ENCODE results near the gene LYST. TPM values are rescaled to one million over a fixed set of nuclear protein-coding genes. Genes with fewer than 3 reads are reported as not detected.

Gene LYST
- total and polyA plus RNA-seq, 2 of the 4 experiments (the other 2 are of a cell fraction): 2.2 to 7.2 TPM

- Histone ChIP-seq H3K23ac (ENCODE audit: low read depth, low read length) (no peak overlapping the region), H3K14ac (replicated peaks; ENCODE audit: low read depth, low read length) (no peak overlapping the region), H3K4me2 (ENCODE audit: low read depth, low read length) (no peak overlapping the region), H3K18ac (ENCODE audit: low read depth, low read length) (no peak overlapping the region), H2AK5ac (ENCODE audit: low read depth, low read length) (no peak overlapping the region), H3K27me3 (ENCODE audit: control insufficient read depth, insufficient read depth, low read length) (no peaks in the 10 kb centered on the region), H2BK120ac (ENCODE audit: low read depth, low read length) (no peak overlapping the region), H2AFZ (replicated peaks; ENCODE audit: low read length, poor library complexity) (no peak overlapping the region), H3K36me3 (ENCODE audit: control insufficient read depth, insufficient read depth, low read length) (no peaks in the 10 kb centered on the region), H2BK5ac (ENCODE audit: low read depth, low read length, poor library complexity, severe bottlenecking) (no peak overlapping the region), H4K91ac (ENCODE audit: insufficient read depth, low read depth, low read length) (no peak overlapping the region), H3K27ac (ENCODE audit: insufficient read depth, low read length) (no peak overlapping the region), H3K9me1 (ENCODE audit: insufficient read depth, low read length) (peaks cover 3% of the 10 kb centered on the region; the same call in 1 of the 2 replicates), H2BK15ac (ENCODE audit: low read depth, low read length) (no peak overlapping the region), H4K8ac (ENCODE audit: low read depth in 2 of 2, low read length in 2 of 2) (no peak overlapping the region), H2BK20ac (ENCODE audit: low read depth, low read length) (no peak overlapping the region), H4K5ac (ENCODE audit: low read depth, low read length) (no peak overlapping the region), H3K9me3 (ENCODE audit: control insufficient read depth, insufficient read depth, low read length) (no peaks in the 10 kb centered on the region), H3K4ac (ENCODE audit: low read depth, low read length) (no peak overlapping the region), H2AK9ac (replicated peaks; ENCODE audit: low read depth, low read length, poor library complexity) (no peak overlapping the region), H3K4me1 (ENCODE audit: control insufficient read depth, insufficient read depth, low read length) (no peaks in the 10 kb centered on the region), H4K20me1 (ENCODE audit: insufficient read depth, low read length) (no peaks in the 10 kb centered on the region), H3K4me3 (ENCODE audit: insufficient read depth, low read depth, low read length) (no peak overlapping the region), H3K79me1 (ENCODE audit: low read depth in 1 of 2, low read length in 2 of 2) (peaks cover 17 to 24% of the 10 kb centered on the region in 2 experiments), H3K56ac (ENCODE audit: extremely low read depth, insufficient read depth, low read length) (no peak overlapping the region), H3K9ac (ENCODE audit: low read depth, low read length) (no peak overlapping the region)
- dilution Hi-C loops (cut with HindIII; ENCODE audit: low sequenced_read_pairs, unreplicated experiment) (no loop called here), intact Hi-C loops (cut with micrococcal nuclease) (no loop called here), in situ Hi-C loops (cut with MboI; ENCODE audit: low sequenced_read_pairs) (loop anchor here (5.0 kb wide), 1 partner anchor 113 kb away; no protein-coding TSS in a partner anchor)
- TF ChIP-seq ELK1 (IDR thresholded peaks at IDR 0.05; ENCODE audit: borderline replicate concordance, low read depth, low read length) (no peak), MAFK (IDR thresholded peaks at IDR 0.05; ENCODE audit: low read depth, low read length) (no peak), RCOR1 (IDR thresholded peaks at IDR 0.05; ENCODE audit: insufficient replicate concordance, low read length) (no peak), MAZ (IDR thresholded peaks at IDR 0.05; ENCODE audit: borderline replicate concordance, low read depth, low read length) (no peak), CEBPB (IDR thresholded peaks at IDR 0.05; ENCODE audit: low read depth, low read length) (no peak)
- ChIA-PET POLR2A (ENCODE audit: unreplicated experiment) (no interaction called here), CTCF (no interaction called here)
- ATAC-seq (ENCODE audit: low read depth) (no peak), DNase-seq (no peak)
- WGBS, 2 experiments (ENCODE audit: extremely low coverage in 2 of 2, insufficient read length in 1 of 2): no CpG with 5 or more reads among the region's 1 CpG
- BruUV-seq (replicated peaks): no TSS peak
These were observed 6.9 kb downstream of the LYST start for GRCh38 chr1:235859789-235860188.

All from IMR-90 (cell line).